HG03457 (cell line): ENCODE data around the gene RPAIN.

Source experiments
- ATAC-seq: cut with Tn5 transposase; IDR thresholded peaks from one replicate; pipeline ENCODE4 v1.9.1; 2021; ENCODE audit warnings: moderate number of reproducible peaks; ENCODE audit not compliant: unreplicated experiment

The RPAIN gene

GRCh38 chr17:5419959-5420653 lies at the start of gene RPAIN:
Gene RPAIN (plus strand): TSS chr17:5420182. CDS start chr17:5420211, 29 bp downstream.
- ATAC-seq: peak; percentile 37

- ATAC-seq: no peak
These were observed 49.6 kb upstream of the RPAIN start for GRCh38 chr17:5370411-5370810.

- no peak for ATAC-seq
These were observed 46.9 kb upstream of the RPAIN start for GRCh38 chr17:5373112-5373511.

GRCh38 chr17:5378566-5379207 lies 41.3 kb upstream of the RPAIN start:
- ATAC-seq: no peak

GRCh38 chr17:5379351-5380107 lies 40.5 kb upstream of the RPAIN start:
- no peak for ATAC-seq

GRCh38 chr17:5380491-5381135 lies 39.4 kb upstream of the RPAIN start:
- ATAC-seq: no peak

GRCh38 chr17:5381542-5381941 lies 38.4 kb upstream of the RPAIN start:
- ATAC-seq: no peak

- no peak for ATAC-seq
These were observed 28.3 kb upstream of the RPAIN start for GRCh38 chr17:5391678-5392077.

- no peak for ATAC-seq
These were observed 23.4 kb upstream of the RPAIN start for GRCh38 chr17:5396612-5397011.

- ATAC-seq: no peak
These were observed 20.2 kb upstream of the RPAIN start for GRCh38 chr17:5399767-5400166.

GRCh38 chr17:5405400-5405799 lies 14.6 kb upstream of the RPAIN start:
- ATAC-seq: no peak

- ATAC-seq: no peak
These were observed 11.8 kb upstream of the RPAIN start for GRCh38 chr17:5408186-5408585.

GRCh38 chr17:5410594-5411272 lies 9.2 kb upstream of the RPAIN start:
- ATAC-seq: no peak

GRCh38 chr17:5413682-5414081 lies 6.3 kb upstream of the RPAIN start:
- no peak for ATAC-seq

- no peak for ATAC-seq
These were observed 3.1 kb upstream of the RPAIN start for GRCh38 chr17:5416901-5417300.

- ATAC-seq: peak; percentile 17
These were observed 1.1 kb upstream of the RPAIN start for GRCh38 chr17:5418858-5419355.

GRCh38 chr17:5419356-5419958 lies 525 bp upstream of the RPAIN start, which contains the start of gene NUP88:
Gene NUP88 (minus strand): TSS chr17:5419662. CDS start chr17:5419650, 12 bp downstream.
- ATAC-seq: peak; percentile 78

- ATAC-seq: no peak
These were observed 2.5 kb downstream of the RPAIN start for GRCh38 chr17:5422505-5422904.

- no peak for ATAC-seq
These were observed 4.9 kb downstream of the RPAIN start for GRCh38 chr17:5424909-5425308.

- ATAC-seq: no peak
These were observed 5.8 kb downstream of the RPAIN start for GRCh38 chr17:5425826-5426225.
